OCI-LY1 (cell line): Measurements from ENCODE around the gene CALY.
A peak's percentile ranks its signal among the peaks of the same experiment; 100 is the strongest.

Experiments
- H2AFZ ChIP-seq: fragments of 200-600 bp; sonication (generic), shearing (Covaris generic); 2 replicates; pipeline ENCODE4 v1.6.0; 2014; ENCODE audit warnings: antibody characterized with exemption, mild to moderate bottlenecking, low read length
- H3F3A ChIP-seq: fragments of 200-600 bp; sonication (generic), shearing (Covaris generic); 2 replicates; pipeline ENCODE4 v1.6.0; 2014; ENCODE audit warnings: mild to moderate bottlenecking, antibody characterized with exemption, low read length, moderate library complexity; ENCODE audit not compliant: insufficient read depth
- H3K27ac ChIP-seq: fragments of 200-600 bp; sonication (generic); 2 replicates; pipeline ENCODE4 v1.5.1; 2014; ENCODE audit warnings: low read length, mixed run types, mild to moderate bottlenecking, low read depth; ENCODE audit not compliant: poor library complexity, severe bottlenecking
- H3K27me3 ChIP-seq: fragments of 200-600 bp; sonication (generic); 2 replicates; pipeline ENCODE4 v1.6.0; 2014; ENCODE audit warnings: antibody characterized with exemption, mild to moderate bottlenecking, low read length, moderate library complexity; ENCODE audit not compliant: insufficient read depth
- H3K36me3 ChIP-seq: fragments of 200-600 bp; sonication (generic); 2 replicates; pipeline ENCODE4 v1.6.1; 2014; ENCODE audit warnings: mild to moderate bottlenecking, antibody characterized with exemption, low read length, moderate library complexity, mixed read lengths; ENCODE audit not compliant: insufficient read depth
- H3K4me1 ChIP-seq: fragments of 200-600 bp; sonication (generic); 2 replicates; pipeline ENCODE4 v1.5.1; 2014; ENCODE audit warnings: mild to moderate bottlenecking, low read length, moderate library complexity; ENCODE audit not compliant: insufficient read depth, severe bottlenecking
- H3K4me2 ChIP-seq: fragments of 200-600 bp; sonication (generic), shearing (Covaris generic); 2 replicates; pipeline ENCODE4 v1.6.1; 2014; ENCODE audit warnings: low read length
- H3K4me3 ChIP-seq: fragments of 200-600 bp; sonication (generic); 2 replicates; pipeline ENCODE4 v1.5.1; 2014; ENCODE audit warnings: low read length, low read depth, mild to moderate bottlenecking, mixed read lengths; ENCODE audit not compliant: poor library complexity, severe bottlenecking
- H3K79me2 ChIP-seq: fragments of 200-600 bp; shearing (Covaris generic); 2 replicates; pipeline ENCODE4 v1.6.1; 2016; ENCODE audit warnings: mixed run types, low read length, mixed read lengths; ENCODE audit not compliant: insufficient read depth
- H3K9ac ChIP-seq: fragments of 200-600 bp; sonication (generic), shearing (Covaris generic); 2 replicates; pipeline ENCODE4 v1.6.1; 2014; ENCODE audit warnings: mild to moderate bottlenecking, low read length, mixed read lengths
- H3K9me2 ChIP-seq: fragments of 200-600 bp; sonication (generic), shearing (Covaris generic); 2 replicates; pipeline ENCODE4 v1.6.1; 2014; ENCODE audit warnings: low read depth, mild to moderate bottlenecking, low read length, mixed read lengths
- H3K9me3 ChIP-seq: fragments of 200-600 bp; shearing (Covaris generic); 2 replicates; pipeline ENCODE4 v1.6.1; 2014; ENCODE audit warnings: low read length, mixed read lengths
- H4K20me1 ChIP-seq: fragments of 200-600 bp; sonication (generic), shearing (Covaris generic); 2 replicates; pipeline ENCODE4 v1.6.0; 2016; ENCODE audit warnings: mild to moderate bottlenecking, low read length; ENCODE audit not compliant: insufficient read depth
- EZH2 ChIP-seq: fragments of 200-600 bp; sonication (generic), shearing (Covaris generic); IDR thresholded peaks from 2 replicates; pipeline ENCODE4 v1.8.0; 2017; ENCODE audit warnings: borderline replicate concordance, mixed run types, mild to moderate bottlenecking, antibody characterized with exemption, low read length, moderate library complexity, mixed read lengths
- TF ChIP-seq, protein P1 (sequence below): fragments of 200-600 bp; sonication (generic), shearing (Covaris generic); IDR thresholded peaks from 2 replicates; pipeline ENCODE4 v1.5.1; 2017; ENCODE audit warnings: mild to moderate bottlenecking, antibody characterized with exemption, low read length, moderate library complexity, mixed read lengths

Gene CALY

GRCh38 chr10:133277277-133277992, 59.3 kb downstream of the CALY start:
- H3K4me2 ChIP-seq = no peak overlapping the region
- H3K27me3 ChIP-seq = no peaks in the 10 kb centered on the region
- H3K27ac ChIP-seq = no peak overlapping the region
- H3F3A ChIP-seq = no peaks in the 10 kb centered on the region
- no peak overlapping the region for H3K4me3 ChIP-seq
- TF ChIP-seq, protein P1, sequence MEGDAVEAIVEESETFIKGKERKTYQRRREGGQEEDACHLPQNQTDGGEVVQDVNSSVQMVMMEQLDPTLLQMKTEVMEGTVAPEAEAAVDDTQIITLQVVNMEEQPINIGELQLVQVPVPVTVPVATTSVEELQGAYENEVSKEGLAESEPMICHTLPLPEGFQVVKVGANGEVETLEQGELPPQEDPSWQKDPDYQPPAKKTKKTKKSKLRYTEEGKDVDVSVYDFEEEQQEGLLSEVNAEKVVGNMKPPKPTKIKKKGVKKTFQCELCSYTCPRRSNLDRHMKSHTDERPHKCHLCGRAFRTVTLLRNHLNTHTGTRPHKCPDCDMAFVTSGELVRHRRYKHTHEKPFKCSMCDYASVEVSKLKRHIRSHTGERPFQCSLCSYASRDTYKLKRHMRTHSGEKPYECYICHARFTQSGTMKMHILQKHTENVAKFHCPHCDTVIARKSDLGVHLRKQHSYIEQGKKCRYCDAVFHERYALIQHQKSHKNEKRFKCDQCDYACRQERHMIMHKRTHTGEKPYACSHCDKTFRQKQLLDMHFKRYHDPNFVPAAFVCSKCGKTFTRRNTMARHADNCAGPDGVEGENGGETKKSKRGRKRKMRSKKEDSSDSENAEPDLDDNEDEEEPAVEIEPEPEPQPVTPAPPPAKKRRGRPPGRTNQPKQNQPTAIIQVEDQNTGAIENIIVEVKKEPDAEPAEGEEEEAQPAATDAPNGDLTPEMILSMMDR = no peak
- peaks cover 13% of the 10 kb centered on the region for H3K4me1 ChIP-seq
- no peaks in the 10 kb centered on the region for H3K79me2 ChIP-seq
- H2AFZ ChIP-seq = no peak overlapping the region
- no peaks in the 10 kb centered on the region for H3K9me3 ChIP-seq
- no peak overlapping the region for H3K9ac ChIP-seq
- no peaks in the 10 kb centered on the region for H3K9me2 ChIP-seq
- H3K36me3 ChIP-seq = peaks cover 20% of the 10 kb centered on the region
- H4K20me1 ChIP-seq = no peaks in the 10 kb centered on the region

GRCh38 chr10:133276435-133277201, 60.1 kb downstream of the CALY start, which contains the start of gene ADAM8:
TSS of gene ADAM8 (minus strand) at chr10:133276868. CDS start at chr10:133276817, 51 bp downstream.
- Histone ChIP-seq H3K36me3 (peaks cover 12% of the 10 kb centered on the region), H3K9me3 (no peaks in the 10 kb centered on the region), H2AFZ (no peak within 1 kb of the TSS), H3K9me2 (no peaks in the 10 kb centered on the region), H3K4me2 (0 out of 2 replicates have a peak within 1 kb of the TSS, but pooled peaks have one; percentile 40), H3K27me3 (no peaks in the 10 kb centered on the region), H3K27ac (no peak within 1 kb of the TSS), H3F3A (no peaks in the 10 kb centered on the region), H3K9ac (no peak within 1 kb of the TSS), H3K4me1 (peaks cover 13% of the 10 kb centered on the region), H3K4me3 (no peak within 1 kb of the TSS), H4K20me1 (no peaks in the 10 kb centered on the region), H3K79me2 (no peaks in the 10 kb centered on the region)
- no peak for TF ChIP-seq EZH2
- TF ChIP-seq, protein P1 = no peak

DNA sequence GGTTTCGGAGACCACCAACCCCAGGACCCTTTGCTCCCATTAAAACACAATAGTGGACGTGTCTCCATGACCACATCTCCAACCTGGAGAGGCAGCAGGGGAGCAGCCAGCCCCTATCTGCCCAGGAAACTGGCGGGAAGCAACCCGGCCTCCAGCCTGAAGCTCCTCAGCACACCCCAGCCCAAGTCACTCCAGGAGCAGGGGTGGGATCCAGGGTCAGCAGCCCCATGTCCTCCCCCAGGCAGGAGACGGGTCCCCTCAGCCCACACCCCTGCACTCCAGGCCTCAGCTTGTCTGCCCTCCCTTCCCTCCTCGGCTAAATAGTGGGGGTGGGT, 60.6 kb downstream of the CALY start:
- Histone ChIP-seq H3K27ac (no peak overlapping the region), H3K9me2 (no peaks in the 10 kb centered on the region), H3K4me2 (no peak overlapping the region)

More for the DNA sequence above, 60.6 kb downstream of the CALY start:
- peaks cover 13% of the 10 kb centered on the region for H3K4me1 ChIP-seq
- H3K4me3 ChIP-seq = no peak overlapping the region
- no peaks in the 10 kb centered on the region for H3K27me3 ChIP-seq
- H2AFZ ChIP-seq = no peak overlapping the region
- H3K79me2 ChIP-seq = no peaks in the 10 kb centered on the region
- no peaks in the 10 kb centered on the region for H3F3A ChIP-seq
- H3K9me3 ChIP-seq = no peaks in the 10 kb centered on the region
- TF ChIP-seq, protein P1 = no peak
- no peak for TF ChIP-seq EZH2
- H3K36me3 ChIP-seq = peaks cover 11% of the 10 kb centered on the region; the same call in 1 of the 2 replicates
- H4K20me1 ChIP-seq = no peaks in the 10 kb centered on the region
- no peak overlapping the region for H3K9ac ChIP-seq
